Measurements from ENCODE around the gene HECTD2. TPM values are rescaled to one million over a fixed set of nuclear protein-coding genes. Genes with fewer than 3 reads are reported as not detected.

HECTD2 gene
- total and polyA plus RNA-seq, 2 of the 8 experiments (the other 6 are each of a cell fraction or from before 2014, with no cell fraction given), result 5.7 to 11.9 TPM

DNA sequence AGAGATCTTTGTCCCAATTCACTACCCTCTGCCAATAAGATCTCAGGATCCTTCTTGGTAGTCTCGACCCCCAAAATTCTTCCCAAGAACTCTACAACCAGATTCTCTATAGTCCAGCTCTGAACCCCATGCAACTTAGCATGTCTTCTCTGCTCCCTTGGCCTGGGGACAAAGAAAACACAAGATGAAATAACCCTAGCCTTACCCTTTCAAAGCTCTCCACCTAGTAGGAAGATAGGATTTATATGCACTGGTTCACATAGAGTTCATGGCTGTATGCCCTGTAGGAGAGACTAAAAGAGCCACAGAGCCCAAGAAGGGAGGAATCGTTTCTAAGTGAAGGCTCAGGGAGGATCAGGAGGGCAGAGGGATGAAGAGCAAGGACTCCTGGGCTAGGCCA is 126.6 kb downstream of the HECTD2 start:
- Histone ChIP-seq H2BK20ac (ENCODE audit: low read length) (no peak overlapping the region), H3K4me3 (ENCODE audit: extremely low read depth in 1 of 4, insufficient read depth in 2 of 4, low read depth in 3 of 4, low read length in 4 of 4) (no peak overlapping the region), H2BK12ac (ENCODE audit: low read depth, low read length) (no peak overlapping the region), H3K27ac (ENCODE audit: low read depth, low read length) (no peak overlapping the region), H3K9me3 (ENCODE audit: insufficient read depth in 2 of 2, low read depth in 1 of 2, low read length in 1 of 2) (peaks cover 0 to 8% of the 10 kb centered on the region in 2 experiments; a peak in 1 of 4 replicates), H2BK120ac (replicated peaks; ENCODE audit: low read depth, low read length) (no peak overlapping the region), H3K14ac (ENCODE audit: insufficient read length) (no peak overlapping the region), H2BK5ac (ENCODE audit: low read depth, low read length) (no peak overlapping the region), H3K9ac (replicated peaks in 1 of 4; ENCODE audit: extremely low read depth in 1 of 4, low read depth in 3 of 4, low read length in 3 of 4) (no peak overlapping the region), H3K79me2 (ENCODE audit: control insufficient read depth in 1 of 2, insufficient read depth in 2 of 2, low read length in 2 of 2) (no peaks in the 10 kb centered on the region), H3K23ac (ENCODE audit: insufficient read length) (no peak overlapping the region), H3K23me2 (ENCODE audit: low read depth, low read length) (no peaks in the 10 kb centered on the region), H3K18ac (ENCODE audit: extremely low read depth, low read length) (no peak overlapping the region), H2AK5ac (ENCODE audit: low read depth, low read length) (no peak overlapping the region), H4K20me1 (replicated peaks in 1 of 2; ENCODE audit: control insufficient read depth in 1 of 2, insufficient read depth in 2 of 2, low read length in 2 of 2) (no peaks in the 10 kb centered on the region), H2BK15ac (ENCODE audit: low read length) (no peak overlapping the region), H3K27me3 (replicated peaks in 1 of 4; ENCODE audit: control insufficient read depth in 3 of 4, extremely low read depth in 1 of 4, insufficient read depth in 3 of 4, low read length in 3 of 4) (no peaks in the 10 kb centered on the region), H2AFZ (ENCODE audit: low read length) (no peak overlapping the region), H3K4ac (replicated peaks; ENCODE audit: insufficient read length, low read depth, low read length) (no peak overlapping the region), H3K4me2 (ENCODE audit: insufficient read depth in 1 of 2, low read depth in 2 of 2, low read length in 2 of 2) (no peak overlapping the region), H4K8ac (ENCODE audit: extremely low read depth, insufficient read depth, low read length) (no peak overlapping the region), H3K36me3 (ENCODE audit: control insufficient read depth in 2 of 4, insufficient read depth in 4 of 4, low read length in 3 of 4) (no peaks in the 10 kb centered on the region), H4K5ac (ENCODE audit: insufficient read length, low read depth, low read length) (no peak overlapping the region), H4K91ac (replicated peaks; ENCODE audit: insufficient read length, low read length) (no peak overlapping the region), H3K56ac (replicated peaks; ENCODE audit: insufficient read length, low read depth, low read length) (no peak overlapping the region), H3K79me1 (ENCODE audit: low read depth, low read length) (no peaks in the 10 kb centered on the region), H3K4me1 (replicated peaks in 1 of 4; ENCODE audit: control insufficient read depth in 3 of 4, insufficient read depth in 4 of 4, low read length in 3 of 4) (no peaks in the 10 kb centered on the region)
- ChIA-PET POLR2A (ENCODE audit: partially characterized antibody) (no interaction called here), CTCF (ENCODE audit: partially characterized antibody) (interaction anchor here (1.1 to 2.3 kb wide), 4 partner anchors 15 to 151 kb away, joined by 3 to 6 read pairs (median 4); no protein-coding TSS in a partner anchor)
- DNase-seq (ENCODE audit: low read depth in 1 of 2, low spot score in 2 of 2) (no peak), FAIRE-seq (no peak)
- TF ChIP-seq RNF2 (IDR thresholded peaks at IDR 0.05; ENCODE audit: borderline replicate concordance, low read depth, low read length, missing control alignments, poor library complexity, severe bottlenecking), result no peak
- TF ChIP-seq BACH1 (IDR thresholded peaks at IDR 0.05; ENCODE audit: low read length), result no peak
- no peak for TF ChIP-seq ZNF274 (IDR thresholded peaks at IDR 0.05; ENCODE audit: borderline replicate concordance, extremely low read depth, low read length)
- TF ChIP-seq BCL11A (IDR thresholded peaks at IDR 0.05; ENCODE audit: low read depth in 2 of 2, low read length in 2 of 2), result no peak
- no peak for TF ChIP-seq MAFK (IDR thresholded peaks at IDR 0.05; ENCODE audit: low read depth, low read length)
- no peak for TF ChIP-seq GTF2F1 (IDR thresholded peaks at IDR 0.05; ENCODE audit: borderline replicate concordance, low read depth, low read length)
- no peak for TF ChIP-seq CEBPB (IDR thresholded peaks at IDR 0.05; ENCODE audit: low read depth, low read length)
- TF ChIP-seq HDAC2 (IDR thresholded peaks at IDR 0.05; ENCODE audit: borderline replicate concordance in 1 of 2, low read depth in 2 of 2, low read length in 2 of 2), result no peak
- no peak for TF ChIP-seq SP1 (IDR thresholded peaks at IDR 0.05; ENCODE audit: low read depth, low read length)
- no peak for TF ChIP-seq HDAC6 (IDR thresholded peaks at IDR 0.05; ENCODE audit: low read depth, low read length)
- no peak for TF ChIP-seq POLR2AphosphoS5 (IDR thresholded peaks at IDR 0.05; ENCODE audit: low read depth, low read length)
- 87% methylated on average over 2 of the region's 2 CpGs; no CpG with 5 or more reads in 1 of the 2 experiments for WGBS, 2 experiments (ENCODE audit: extremely low coverage in 1 of 2, insufficient coverage in 1 of 2, insufficient read length in 1 of 2, insufficient replicate concordance in 2 of 2, low coverage in 1 of 2, low lambda C conversion rate in 2 of 2, missing lambda C conversion rate in 1 of 2)

All from H1 (cell line).